ENCODE results near the gene GNL3.

GRCh38 chr3:52645549-52645948, 40.3 kb upstream of the GNL3 start:
- TF ChIP-seq CTCF (IDR thresholded peaks at IDR 0.05; ENCODE audit: borderline replicate concordance, extremely low read depth, low read length, poor library complexity, severe bottlenecking) (no peak), EZH2 (IDR thresholded peaks at IDR 0.05; ENCODE audit: borderline replicate concordance, low read depth, low read length, severe bottlenecking) (no peak)
